ENCODE results near the gene SH3D19.
"Not testable (repeated sequence)": the region's sequence is repeated elsewhere in the genome, so short reads cannot be mapped to it uniquely, and the experiment has no call there.

SH3D19 gene

GRCh38 chr4:151150821-151151580 is 174.4 kb downstream of the SH3D19 start:
- no peak for DNase-seq (ENCODE audit: low read depth)

GRCh38 chr4:151148261-151148660 is 177.1 kb downstream of the SH3D19 start:
- no peak for DNase-seq (ENCODE audit: low read depth)

GRCh38 chr4:151147000-151147399 is 178.4 kb downstream of the SH3D19 start:
- no peak for DNase-seq (ENCODE audit: low read depth)

- no peak for DNase-seq (ENCODE audit: low read depth)
These were observed 180.9 kb downstream of the SH3D19 start for GRCh38 chr4:151144329-151145072.

- DNase-seq (ENCODE audit: low read depth): no peak
These were observed 181.6 kb downstream of the SH3D19 start for GRCh38 chr4:151143811-151144210.

GRCh38 chr4:151143162-151143561 is 182.2 kb downstream of the SH3D19 start:
- no peak for DNase-seq (ENCODE audit: low read depth)

GRCh38 chr4:151142758-151143157 is 182.6 kb downstream of the SH3D19 start:
- DNase-seq (ENCODE audit: low read depth): no peak

GRCh38 chr4:151139814-151140213 is 185.6 kb downstream of the SH3D19 start:
- DNase-seq (ENCODE audit: low read depth): no peak

- DNase-seq (ENCODE audit: low read depth): not testable (repeated sequence)
These were observed 189.4 kb downstream of the SH3D19 start for GRCh38 chr4:151136048-151136447.

GRCh38 chr4:151133311-151133710 is 192.1 kb downstream of the SH3D19 start:
- no peak for DNase-seq (ENCODE audit: low read depth)

- no peak for DNase-seq (ENCODE audit: low read depth)
These were observed 195.6 kb downstream of the SH3D19 start for GRCh38 chr4:151129796-151130195.

- no peak for DNase-seq (ENCODE audit: low read depth)
These were observed 207.9 kb downstream of the SH3D19 start for GRCh38 chr4:151117371-151117962.

GRCh38 chr4:151114986-151115385 is 210.4 kb downstream of the SH3D19 start:
- DNase-seq (ENCODE audit: low read depth): no peak

GRCh38 chr4:151114338-151114737 is 211.1 kb downstream of the SH3D19 start:
- DNase-seq (ENCODE audit: low read depth): no peak

- DNase-seq (ENCODE audit: low read depth): no peak
These were observed 215.2 kb downstream of the SH3D19 start for GRCh38 chr4:151110236-151110635.

GRCh38 chr4:151107063-151107462 is 218.3 kb downstream of the SH3D19 start:
- DNase-seq (ENCODE audit: low read depth): no peak

GRCh38 chr4:151105454-151106032 is 219.9 kb downstream of the SH3D19 start:
- no peak for DNase-seq (ENCODE audit: low read depth)

GRCh38 chr4:151104621-151105020 is 220.8 kb downstream of the SH3D19 start:
- no peak for DNase-seq (ENCODE audit: low read depth)

- no peak for DNase-seq (ENCODE audit: low read depth)
These were observed 221.6 kb downstream of the SH3D19 start for GRCh38 chr4:151103758-151104157.

GRCh38 chr4:151100531-151100930 is 224.9 kb downstream of the SH3D19 start:
- DNase-seq (ENCODE audit: low read depth): no peak

- DNase-seq (ENCODE audit: low read depth): no peak
These were observed 225.4 kb downstream of the SH3D19 start for GRCh38 chr4:151099976-151100417.

GRCh38 chr4:151099229-151099975 is 226.0 kb downstream of the SH3D19 start, which contains the start of gene RPS3A:
RPS3A (plus strand) TSS chr4:151099628; CDS start chr4:151099653, 25 bp downstream.
- peak; percentile 94 for DNase-seq (ENCODE audit: low read depth)
